NCI-H2227 treated with DMSO at 0.1 percent for 48 hours (cell line): ENCODE results near the gene MEX3C.

Source experiments
- DNase-seq: peaks from one replicate; lab custom pipeline; 2025; lab: John Stamatoyannopoulos, UW

Gene MEX3C

GRCh38 chr18:51197661-51198424 lies at the start of gene MEX3C:
Gene MEX3C, minus strand, starts transcription at chr18:51197681. Its CDS starts 361 bp downstream, at chr18:51197320.
- peak; percentile 100 for DNase-seq

DNA sequence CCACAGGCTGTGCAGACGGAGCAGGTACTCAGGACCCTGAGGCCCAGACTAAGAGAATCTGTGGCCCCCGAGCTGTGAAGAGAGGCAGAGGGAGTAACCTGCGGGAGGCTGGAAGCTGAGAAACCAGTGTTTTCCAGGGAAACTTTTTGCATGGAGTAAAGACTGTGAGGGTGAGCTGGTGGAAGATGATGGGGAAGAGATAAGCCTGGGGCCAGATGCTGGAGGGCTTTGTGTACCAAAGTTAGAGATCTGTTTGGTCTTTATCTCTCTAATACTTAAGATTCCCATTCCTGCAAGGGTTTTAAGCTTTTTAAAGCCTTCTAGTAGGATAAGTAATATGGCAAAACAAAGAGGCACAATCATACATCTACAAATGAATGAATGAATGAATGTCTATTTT lies 43.7 kb upstream of the MEX3C start:
- no peak for DNase-seq

DNA sequence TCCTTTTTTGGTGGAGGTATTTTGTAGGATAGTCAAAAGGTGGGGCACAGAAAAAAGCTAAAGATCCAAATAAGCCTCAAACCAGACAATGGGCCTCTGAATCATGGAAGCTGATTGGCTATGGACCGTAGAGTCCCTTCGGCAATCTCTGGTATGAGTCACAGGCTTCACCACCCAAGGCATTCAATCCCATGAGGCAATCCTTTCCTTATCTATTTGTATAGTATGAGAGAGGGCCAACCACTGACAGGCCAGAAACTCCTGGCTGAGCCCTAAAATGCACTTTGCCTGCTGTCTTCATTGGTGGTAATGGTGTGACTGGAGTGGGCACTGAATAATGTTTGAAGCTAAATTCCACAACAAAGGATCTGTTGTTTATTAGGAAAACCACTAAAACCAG lies 38.7 kb upstream of the MEX3C start:
- no peak for DNase-seq

- no peak for DNase-seq
Observed at GRCh38 chr18:51235009-51235789, 37.7 kb upstream of the MEX3C start.

DNA sequence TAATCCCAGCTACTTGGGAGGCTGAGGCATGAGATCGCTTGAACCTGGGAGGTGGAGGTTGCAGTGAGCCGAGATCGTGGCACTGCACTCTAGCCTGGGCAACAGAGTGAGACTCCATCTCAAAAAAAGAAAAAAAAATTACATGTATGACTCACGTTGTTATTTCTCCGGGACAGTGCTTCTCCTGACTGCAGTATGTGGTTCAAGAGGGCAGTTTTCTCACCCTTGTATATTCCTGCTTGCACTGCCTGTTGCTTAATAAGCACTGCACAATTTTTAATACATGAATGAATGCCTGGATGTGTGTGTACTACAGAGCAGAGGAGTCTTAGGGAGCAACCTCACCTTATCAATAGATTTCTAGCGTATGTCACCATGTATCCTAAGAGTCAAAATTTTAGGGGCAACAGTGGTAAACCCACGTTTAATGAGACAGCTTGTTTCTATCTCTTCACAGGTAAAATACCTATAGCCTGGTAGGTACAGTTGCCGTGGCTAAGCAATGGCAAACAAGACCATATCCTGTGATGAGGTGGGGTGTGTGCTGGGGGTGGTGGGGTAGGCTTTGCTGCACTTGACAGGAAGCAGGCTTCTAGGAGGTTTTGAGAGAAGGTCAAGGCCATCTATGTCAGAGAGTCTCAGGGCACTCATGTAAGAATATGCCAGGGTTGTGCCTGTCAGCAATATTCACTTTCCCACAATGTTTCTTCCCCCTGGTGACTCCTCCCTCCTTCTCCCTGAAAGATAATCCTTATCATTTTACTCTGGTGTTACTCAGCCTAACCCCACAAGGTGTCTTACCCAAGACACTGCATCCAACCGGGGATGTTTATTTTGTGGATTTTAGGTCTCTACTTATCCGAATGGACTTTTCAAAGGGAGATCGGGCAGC lies 36.9 kb upstream of the MEX3C start:
- no peak for DNase-seq

GRCh38 chr18:51229328-51229727 lies 31.8 kb upstream of the MEX3C start:
- no peak for DNase-seq

DNA sequence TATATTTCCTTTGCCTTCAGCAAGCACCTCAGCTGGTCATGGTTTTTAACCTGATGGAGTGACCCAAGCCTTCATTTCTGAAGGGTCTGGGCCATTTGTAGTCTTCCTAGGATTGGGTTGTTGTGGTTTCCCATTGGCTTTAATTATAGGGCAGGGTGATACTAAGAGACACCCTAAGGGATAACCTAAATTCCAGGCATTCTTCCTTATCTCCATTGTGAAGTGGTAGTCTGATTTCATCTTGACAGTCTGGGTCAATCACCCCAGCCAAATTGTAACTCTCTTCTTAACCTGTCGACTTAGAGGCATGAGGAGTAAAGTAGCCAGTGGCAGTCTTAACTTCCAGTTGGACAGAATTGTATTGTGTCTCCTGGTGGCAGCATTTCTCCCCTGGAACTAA lies 30.2 kb upstream of the MEX3C start:
- no peak for DNase-seq

GRCh38 chr18:51226587-51227350 lies 29.3 kb upstream of the MEX3C start:
- DNase-seq: no peak

- DNase-seq: no peak
Observed at GRCh38 chr18:51226068-51226467, 28.6 kb upstream of the MEX3C start.

DNA sequence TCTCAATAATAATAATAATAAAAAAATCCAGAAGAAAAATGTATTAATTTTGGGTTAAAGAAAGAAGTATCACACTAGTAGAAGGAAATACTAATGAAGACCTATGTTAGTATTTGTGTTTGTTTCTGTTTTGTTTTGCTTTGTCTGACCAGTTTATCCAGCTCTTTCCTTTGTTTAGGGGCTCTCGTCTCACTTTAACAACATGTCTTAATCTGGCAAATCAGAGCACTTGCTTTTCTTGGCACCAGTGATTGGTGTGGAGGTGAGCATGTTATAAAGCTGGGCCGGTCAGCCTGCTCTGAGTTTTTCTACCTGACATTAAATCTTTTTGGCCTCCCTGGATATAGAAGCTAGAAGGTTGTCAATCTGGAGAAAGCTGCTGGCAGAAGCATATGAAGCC lies 15.1 kb upstream of the MEX3C start:
- DNase-seq: no peak

DNA sequence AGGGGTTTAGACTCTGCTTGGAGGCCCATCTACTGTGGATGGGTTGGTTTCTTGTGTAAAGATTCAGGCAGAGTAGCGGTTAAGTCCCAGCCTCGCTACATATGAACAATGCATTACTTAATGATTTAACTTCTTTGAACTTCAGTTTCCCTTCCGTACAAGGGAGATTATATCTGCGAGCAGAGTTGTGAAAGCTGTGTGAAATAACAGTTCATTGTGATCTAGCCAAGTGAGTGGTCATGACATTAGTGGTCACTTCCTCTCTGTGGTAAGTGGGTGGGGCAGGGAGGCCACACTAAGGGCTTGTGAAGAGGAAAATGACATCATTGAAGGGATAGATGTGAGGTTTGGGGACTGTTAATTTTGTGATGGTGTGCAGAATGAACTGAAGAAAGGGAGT lies 14.1 kb upstream of the MEX3C start:
- DNase-seq: no peak

- DNase-seq: no peak
Observed at GRCh38 chr18:51196811-51197660, 445 bp downstream of the MEX3C start.

GRCh38 chr18:51196118-51196810 lies 1.2 kb downstream of the MEX3C start:
- DNase-seq: no peak

- peak; percentile 43 for DNase-seq
Observed at GRCh38 chr18:51195451-51196117, 1.9 kb downstream of the MEX3C start.

- no peak for DNase-seq
Observed at GRCh38 chr18:51195086-51195450, 2.4 kb downstream of the MEX3C start.

GRCh38 chr18:51194604-51195003 lies 2.9 kb downstream of the MEX3C start:
- no peak for DNase-seq

- no peak for DNase-seq
Observed at GRCh38 chr18:51193621-51194287, 3.7 kb downstream of the MEX3C start.

- no peak for DNase-seq
Observed at GRCh38 chr18:51192696-51193095, 4.8 kb downstream of the MEX3C start.

- no peak for DNase-seq
Observed at GRCh38 chr18:51192026-51192425, 5.5 kb downstream of the MEX3C start.
